ENCODE results near the gene APBB1IP. TPM values are rescaled to one million over a fixed set of nuclear protein-coding genes. Genes with fewer than 3 reads are reported as not detected.

APBB1IP gene
- total and polyA plus RNA-seq, 4 donors: 5.4 to 33.5 (median 19.1) TPM

DNA sequence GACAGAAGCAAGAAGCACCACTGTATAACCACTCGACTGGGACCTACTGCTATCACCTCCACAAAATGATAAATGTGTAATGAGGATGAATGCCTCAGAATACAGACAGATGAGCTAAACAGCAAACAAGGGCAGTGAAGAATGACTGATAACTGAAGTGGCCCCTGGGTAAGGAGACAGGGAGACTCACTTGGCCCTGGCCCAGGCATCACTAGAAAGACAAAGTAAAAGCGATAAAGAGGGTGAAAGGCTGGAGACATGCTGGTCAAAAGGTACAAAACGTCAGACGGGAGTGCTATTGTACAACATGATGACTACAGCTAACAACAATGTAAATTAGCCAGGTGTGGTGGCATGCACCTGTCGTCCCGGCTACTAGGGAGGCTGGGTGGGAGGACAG, 27.8 kb upstream of the APBB1IP start:
- Histone ChIP-seq H3K36me3 (ENCODE audit: control insufficient read depth in 4 of 4, insufficient read depth in 4 of 4, low read length in 4 of 4) (no peaks in the 10 kb centered on the region), H3K4me3 (no peak overlapping the region), H3K27ac (ENCODE audit: low read depth in 1 of 2, low read length in 1 of 2) (no peak overlapping the region), H3K9me3 (ENCODE audit: control insufficient read depth in 4 of 4, insufficient read depth in 3 of 4, low read length in 3 of 4) (peaks cover 0 to 2% (median 0%) of the 10 kb centered on the region in 4 donors), H3K4me1 (ENCODE audit: control insufficient read depth in 5 of 5, insufficient read depth in 5 of 5, low read length in 5 of 5) (no peaks in the 10 kb centered on the region), H3K9ac (ENCODE audit: insufficient read depth in 1 of 2, low read length in 2 of 2) (no peak overlapping the region), H3K27me3 (ENCODE audit: control insufficient read depth in 3 of 3, insufficient read depth in 3 of 3, low read length in 2 of 3) (no peaks in the 10 kb centered on the region)
- DNase-seq: no peak
- WGBS, 2 donors: 74 to 86% methylated on average over 6 of the region's 6 CpGs
- ATAC-seq (ENCODE audit: insufficient read depth, low FRiP score): no peak
- TF ChIP-seq, protein P1, sequence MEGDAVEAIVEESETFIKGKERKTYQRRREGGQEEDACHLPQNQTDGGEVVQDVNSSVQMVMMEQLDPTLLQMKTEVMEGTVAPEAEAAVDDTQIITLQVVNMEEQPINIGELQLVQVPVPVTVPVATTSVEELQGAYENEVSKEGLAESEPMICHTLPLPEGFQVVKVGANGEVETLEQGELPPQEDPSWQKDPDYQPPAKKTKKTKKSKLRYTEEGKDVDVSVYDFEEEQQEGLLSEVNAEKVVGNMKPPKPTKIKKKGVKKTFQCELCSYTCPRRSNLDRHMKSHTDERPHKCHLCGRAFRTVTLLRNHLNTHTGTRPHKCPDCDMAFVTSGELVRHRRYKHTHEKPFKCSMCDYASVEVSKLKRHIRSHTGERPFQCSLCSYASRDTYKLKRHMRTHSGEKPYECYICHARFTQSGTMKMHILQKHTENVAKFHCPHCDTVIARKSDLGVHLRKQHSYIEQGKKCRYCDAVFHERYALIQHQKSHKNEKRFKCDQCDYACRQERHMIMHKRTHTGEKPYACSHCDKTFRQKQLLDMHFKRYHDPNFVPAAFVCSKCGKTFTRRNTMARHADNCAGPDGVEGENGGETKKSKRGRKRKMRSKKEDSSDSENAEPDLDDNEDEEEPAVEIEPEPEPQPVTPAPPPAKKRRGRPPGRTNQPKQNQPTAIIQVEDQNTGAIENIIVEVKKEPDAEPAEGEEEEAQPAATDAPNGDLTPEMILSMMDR (IDR thresholded peaks at IDR 0.05; ENCODE audit: control extremely low read depth, extremely low read depth): no peak

DNA sequence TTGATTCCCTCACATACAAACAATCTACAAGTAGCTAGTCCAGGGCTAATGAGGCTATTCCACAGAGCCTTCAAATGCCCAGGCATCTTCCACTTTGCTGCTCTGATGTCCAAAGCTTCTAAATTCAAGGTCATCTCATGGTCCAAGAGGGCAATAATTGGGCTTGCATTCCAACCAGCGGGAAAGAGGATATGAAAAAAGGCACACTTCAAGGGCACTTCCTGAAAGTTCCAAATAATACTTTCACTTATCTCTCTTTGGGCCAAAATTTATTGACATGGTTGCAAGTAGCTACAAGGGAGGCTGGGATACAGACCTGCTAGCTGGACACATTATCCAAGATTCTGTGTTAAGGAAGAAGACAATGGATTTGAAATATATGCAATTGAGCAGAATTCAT, 25.2 kb upstream of the APBB1IP start:
- H3K36me3 ChIP-seq (ENCODE audit: control insufficient read depth in 4 of 4, insufficient read depth in 4 of 4, low read length in 4 of 4): no peaks in the 10 kb centered on the region
- H3K9me3 ChIP-seq (ENCODE audit: control insufficient read depth in 4 of 4, insufficient read depth in 3 of 4, low read length in 3 of 4): peaks cover 0 to 2% (median 0%) of the 10 kb centered on the region in 4 donors
- TF ChIP-seq, protein P1 (IDR thresholded peaks at IDR 0.05; ENCODE audit: control extremely low read depth, extremely low read depth): no peak
- no peak overlapping the region for H3K9ac ChIP-seq (ENCODE audit: insufficient read depth in 1 of 2, low read length in 2 of 2)
- H3K27me3 ChIP-seq (ENCODE audit: control insufficient read depth in 3 of 3, insufficient read depth in 3 of 3, low read length in 2 of 3): no peaks in the 10 kb centered on the region
- 51 to 61% methylated on average over 1 of the region's 1 CpG for WGBS, 2 donors
- H3K27ac ChIP-seq (ENCODE audit: low read depth in 1 of 2, low read length in 1 of 2): no peak overlapping the region
- no peak for ATAC-seq (ENCODE audit: insufficient read depth, low FRiP score)
- H3K4me3 ChIP-seq: no peak overlapping the region
- no peaks in the 10 kb centered on the region for H3K4me1 ChIP-seq (ENCODE audit: control insufficient read depth in 5 of 5, insufficient read depth in 5 of 5, low read length in 5 of 5)
- no peak for DNase-seq

DNA sequence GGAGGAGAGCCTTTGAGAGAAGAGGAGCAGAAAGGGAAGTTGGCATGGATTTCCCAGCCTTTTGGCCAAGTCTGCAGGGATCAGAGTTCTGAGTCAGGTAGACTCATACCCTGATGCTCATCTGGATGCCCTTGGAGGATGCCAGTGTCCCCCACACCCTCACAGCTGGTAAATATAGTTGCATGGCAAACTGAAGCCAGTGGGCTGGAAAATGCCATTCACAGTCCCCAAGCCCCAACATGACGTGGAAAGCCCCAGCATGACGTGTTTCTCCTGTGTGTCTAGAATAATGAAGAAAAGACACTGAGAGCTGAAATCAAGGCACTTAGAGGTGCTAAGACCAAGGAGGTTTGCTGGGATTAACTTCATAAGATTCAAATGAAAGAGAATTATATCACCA, 24.8 kb upstream of the APBB1IP start:
- DNase-seq: no peak
- H3K9ac ChIP-seq (ENCODE audit: insufficient read depth in 1 of 2, low read length in 2 of 2): no peak overlapping the region
- H3K4me3 ChIP-seq: no peak overlapping the region
- H3K27ac ChIP-seq (ENCODE audit: low read depth in 1 of 2, low read length in 1 of 2): no peak overlapping the region
- H3K27me3 ChIP-seq (ENCODE audit: control insufficient read depth in 3 of 3, insufficient read depth in 3 of 3, low read length in 2 of 3): no peaks in the 10 kb centered on the region
- 76 to 86% methylated on average over 2 of the region's 2 CpGs for WGBS, 2 donors
- TF ChIP-seq, protein P1 (IDR thresholded peaks at IDR 0.05; ENCODE audit: control extremely low read depth, extremely low read depth): no peak
- ATAC-seq (ENCODE audit: insufficient read depth, low FRiP score): no peak
- H3K9me3 ChIP-seq (ENCODE audit: control insufficient read depth in 4 of 4, insufficient read depth in 3 of 4, low read length in 3 of 4): peaks cover 0 to 2% (median 0%) of the 10 kb centered on the region in 4 donors
- H3K4me1 ChIP-seq (ENCODE audit: control insufficient read depth in 5 of 5, insufficient read depth in 5 of 5, low read length in 5 of 5): no peaks in the 10 kb centered on the region
- H3K36me3 ChIP-seq (ENCODE audit: control insufficient read depth in 4 of 4, insufficient read depth in 4 of 4, low read length in 4 of 4): no peaks in the 10 kb centered on the region

DNA sequence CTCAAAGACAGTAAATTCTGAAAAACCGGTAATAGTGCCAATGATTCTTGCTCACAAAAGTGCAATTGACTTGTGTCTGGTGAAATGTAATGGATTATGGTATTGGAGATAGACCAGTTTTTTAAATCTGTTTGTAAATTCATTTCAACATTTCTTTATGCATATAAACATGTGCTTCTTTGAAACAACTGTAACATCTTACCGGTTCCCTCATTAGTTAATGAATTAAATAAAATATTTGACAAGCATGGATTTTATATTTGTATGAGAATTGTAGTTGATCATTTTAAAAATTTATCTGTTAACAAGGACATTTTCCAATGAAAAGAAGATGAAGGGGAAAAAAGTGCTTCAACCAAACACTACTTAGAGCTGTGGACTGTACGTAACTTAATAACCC, 21.0 kb upstream of the APBB1IP start:
- DNase-seq (no peak), ATAC-seq (ENCODE audit: insufficient read depth, low FRiP score) (no peak)
- Histone ChIP-seq H3K9me3 (ENCODE audit: control insufficient read depth in 4 of 4, insufficient read depth in 3 of 4, low read length in 3 of 4) (no peaks in the 10 kb centered on the region), H3K9ac (ENCODE audit: insufficient read depth in 1 of 2, low read length in 2 of 2) (no peak overlapping the region), H3K4me3 (no peak overlapping the region), H3K27ac (ENCODE audit: low read depth in 1 of 2, low read length in 1 of 2) (no peak overlapping the region), H3K36me3 (ENCODE audit: control insufficient read depth in 4 of 4, insufficient read depth in 4 of 4, low read length in 4 of 4) (no peaks in the 10 kb centered on the region), H3K4me1 (ENCODE audit: control insufficient read depth in 5 of 5, insufficient read depth in 5 of 5, low read length in 5 of 5) (no peaks in the 10 kb centered on the region), H3K27me3 (ENCODE audit: control insufficient read depth in 3 of 3, insufficient read depth in 3 of 3, low read length in 2 of 3) (no peaks in the 10 kb centered on the region)
- 65 to 72% methylated on average over 3 of the region's 3 CpGs for WGBS, 2 donors
- TF ChIP-seq, protein P1 (IDR thresholded peaks at IDR 0.05; ENCODE audit: control extremely low read depth, extremely low read depth): no peak
